T-helper 1 cell treated with Interleukin-12 subunit alpha and Interleukin-12 subunit beta and Interleukin-4 antibody, amounts not matched to agents 30 μg/mL and 1 μg/mL, for 36 hours (primary cell): ENCODE results near the gene NXPH1.

Source experiments
- H3K27ac Mint-ChIP-seq: one replicate; pipeline ENCODE4 v1.8.0; 2021; ENCODE audit warnings: mild to moderate bottlenecking, mixed read lengths
- H3K27me3 Mint-ChIP-seq: one replicate; pipeline ENCODE4 v1.8.0; 2021; ENCODE audit warnings: low read depth, mixed read lengths
- H3K36me3 Mint-ChIP-seq: one replicate; pipeline ENCODE4 v1.8.0; 2021; ENCODE audit warnings: low read depth, mixed read lengths
- H3K4me1 Mint-ChIP-seq: one replicate; pipeline ENCODE4 v1.8.0; 2021; ENCODE audit warnings: low read depth, mixed read lengths
- H3K4me3 Mint-ChIP-seq: one replicate; pipeline ENCODE4 v1.8.0; 2021; ENCODE audit warnings: mild to moderate bottlenecking, moderate library complexity, mixed read lengths
- H3K9me3 Mint-ChIP-seq: one replicate; pipeline ENCODE4 v1.8.0; 2021; ENCODE audit warnings: mixed read lengths

NXPH1 gene

GRCh38 chr7:8423057-8423456, 10.4 kb upstream of the NXPH1 start:
- Mint-ChIP-seq H3K27me3 (peaks cover 1% of the 10 kb centered on the region), H3K27ac (no peak overlapping the region), H3K9me3 (no peaks in the 10 kb centered on the region), H3K4me1 (no peaks in the 10 kb centered on the region), H3K4me3 (no peak overlapping the region), H3K36me3 (no peaks in the 10 kb centered on the region)

DNA sequence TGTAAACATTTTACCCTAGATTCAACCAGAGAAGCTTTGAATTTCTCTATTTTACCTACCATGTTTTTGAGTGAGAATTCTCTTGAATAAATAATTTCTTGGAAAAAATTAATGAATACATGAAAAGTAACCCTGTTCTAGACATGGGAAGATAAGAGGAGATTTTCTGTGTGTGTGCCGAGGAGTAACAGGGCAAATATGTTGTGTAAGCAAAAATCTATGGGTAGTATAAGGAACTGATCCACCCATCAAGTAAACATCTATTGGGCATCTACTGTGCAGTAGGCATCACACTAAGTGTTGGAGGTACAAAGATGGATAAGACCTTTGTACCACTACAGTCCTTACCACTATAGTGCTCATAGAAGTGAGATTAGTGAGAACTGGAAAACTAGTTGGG, 8.2 kb upstream of the NXPH1 start:
- Mint-ChIP-seq H3K36me3 (no peaks in the 10 kb centered on the region), H3K27ac (no peak overlapping the region), H3K4me1 (no peaks in the 10 kb centered on the region), H3K9me3 (no peaks in the 10 kb centered on the region), H3K27me3 (peaks cover 3% of the 10 kb centered on the region), H3K4me3 (no peak overlapping the region)

DNA sequence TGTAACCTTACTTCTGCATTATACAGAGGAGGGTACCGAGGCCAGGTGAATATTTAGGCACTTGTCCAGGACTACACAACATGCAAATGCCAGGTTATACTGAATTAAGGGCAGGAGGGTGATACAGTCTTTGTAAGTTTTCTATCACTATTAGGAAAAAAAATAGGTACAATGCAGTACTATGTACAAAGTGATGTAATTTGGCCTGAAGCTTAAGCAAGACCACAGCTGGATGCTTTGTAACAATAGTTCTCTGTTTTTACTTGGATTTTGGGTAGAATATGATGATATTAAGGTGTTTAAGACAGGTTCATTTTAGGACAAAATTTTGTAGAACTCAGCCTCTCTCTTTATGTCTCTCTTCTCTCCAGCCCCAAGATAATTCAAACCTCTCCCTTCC, 2.8 kb upstream of the NXPH1 start:
- no peak overlapping the region for H3K27ac Mint-ChIP-seq
- no peak overlapping the region for H3K4me3 Mint-ChIP-seq
- peaks cover 50% of the 10 kb centered on the region for H3K27me3 Mint-ChIP-seq
- H3K9me3 Mint-ChIP-seq = no peaks in the 10 kb centered on the region
- H3K4me1 Mint-ChIP-seq = no peaks in the 10 kb centered on the region
- no peaks in the 10 kb centered on the region for H3K36me3 Mint-ChIP-seq

GRCh38 chr7:8434290-8435002, 1.0 kb downstream of the NXPH1 start:
- no peak overlapping the region for H3K27ac Mint-ChIP-seq
- H3K4me1 Mint-ChIP-seq = no peaks in the 10 kb centered on the region
- H3K9me3 Mint-ChIP-seq = no peaks in the 10 kb centered on the region
- no peak overlapping the region for H3K4me3 Mint-ChIP-seq
- no peaks in the 10 kb centered on the region for H3K36me3 Mint-ChIP-seq
- H3K27me3 Mint-ChIP-seq = peaks cover 81% of the 10 kb centered on the region

GRCh38 chr7:8435095-8435494, 1.7 kb downstream of the NXPH1 start:
- H3K9me3 Mint-ChIP-seq = no peaks in the 10 kb centered on the region
- H3K4me3 Mint-ChIP-seq = no peak overlapping the region
- no peaks in the 10 kb centered on the region for H3K4me1 Mint-ChIP-seq
- no peak overlapping the region for H3K27ac Mint-ChIP-seq
- H3K27me3 Mint-ChIP-seq = peaks cover 87% of the 10 kb centered on the region
- H3K36me3 Mint-ChIP-seq = no peaks in the 10 kb centered on the region

DNA sequence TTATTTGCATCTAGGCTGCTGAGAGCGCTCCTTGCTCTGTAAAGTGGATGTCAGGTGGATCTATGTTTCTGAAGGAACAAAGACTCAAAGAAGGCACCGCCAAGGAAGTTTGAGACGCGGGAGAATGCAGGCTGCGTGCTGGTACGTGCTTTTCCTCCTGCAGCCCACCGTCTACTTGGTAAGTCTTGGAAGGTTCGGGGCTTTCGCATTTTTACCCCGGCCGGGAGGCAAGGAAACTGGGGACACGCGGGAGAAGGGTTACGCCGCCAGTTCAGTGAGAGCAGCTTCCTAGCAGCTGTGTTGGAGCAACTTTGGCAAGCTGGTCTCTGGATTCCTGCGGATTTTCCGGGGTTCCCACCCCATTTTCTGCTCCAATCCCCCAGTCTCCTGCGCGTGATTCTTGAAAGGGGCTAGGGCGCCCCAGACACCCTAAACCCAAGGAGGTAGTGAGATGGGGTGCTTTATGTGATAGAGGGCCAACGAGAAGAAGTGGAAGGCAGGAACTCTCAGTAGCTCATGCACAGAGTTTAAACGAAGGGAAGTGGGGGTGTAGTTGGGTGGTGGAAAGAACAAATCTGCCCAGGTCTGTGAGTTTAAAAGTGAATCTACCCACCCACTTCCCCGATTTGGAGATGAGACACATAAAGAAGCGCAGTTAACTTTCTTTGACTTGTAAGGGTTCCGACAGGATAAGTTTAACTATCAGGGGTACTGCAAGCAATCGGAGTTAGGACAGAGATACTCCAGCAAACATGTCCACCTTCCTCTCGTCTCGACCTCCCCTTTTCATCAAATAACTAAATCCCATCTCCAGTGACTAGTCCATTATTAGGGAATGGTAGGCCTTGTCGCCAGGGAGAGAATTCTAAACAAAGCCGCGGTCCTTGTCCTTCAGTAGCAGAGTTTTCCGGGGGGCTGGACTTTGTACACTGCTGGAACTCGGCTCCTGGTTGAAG, 2.5 kb downstream of the NXPH1 start:
- H3K27me3 Mint-ChIP-seq = peaks cover 92% of the 10 kb centered on the region
- no peak overlapping the region for H3K4me3 Mint-ChIP-seq
- peak overlapping the region; percentile 62 for H3K27ac Mint-ChIP-seq
- H3K36me3 Mint-ChIP-seq = no peaks in the 10 kb centered on the region
- no peaks in the 10 kb centered on the region for H3K9me3 Mint-ChIP-seq
- no peaks in the 10 kb centered on the region for H3K4me1 Mint-ChIP-seq

GRCh38 chr7:8436965-8437364, 3.6 kb downstream of the NXPH1 start:
- no peaks in the 10 kb centered on the region for H3K36me3 Mint-ChIP-seq
- H3K4me1 Mint-ChIP-seq = no peaks in the 10 kb centered on the region
- no peaks in the 10 kb centered on the region for H3K9me3 Mint-ChIP-seq
- H3K4me3 Mint-ChIP-seq = no peak overlapping the region
- peaks cover 91% of the 10 kb centered on the region for H3K27me3 Mint-ChIP-seq
- H3K27ac Mint-ChIP-seq = no peak overlapping the region

DNA sequence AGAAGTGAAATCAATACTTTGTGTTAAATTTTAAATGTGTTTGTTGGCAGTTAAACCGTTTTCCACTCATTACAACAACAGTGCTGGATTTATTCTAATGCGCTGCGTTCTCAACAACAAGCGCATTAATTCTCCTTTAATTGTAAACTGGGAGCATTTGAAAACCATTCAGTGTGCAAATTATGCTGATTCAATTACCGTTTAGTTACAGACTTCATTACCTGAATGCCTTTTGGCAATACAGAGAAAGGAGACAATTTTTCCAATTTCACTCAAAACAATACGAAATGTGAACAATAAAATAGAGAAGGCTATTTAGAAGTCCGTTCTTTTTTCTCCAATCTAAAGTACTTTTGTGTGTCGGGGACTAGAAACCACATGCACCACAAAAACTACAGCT, 4.2 kb downstream of the NXPH1 start:
- Mint-ChIP-seq H3K36me3 (peaks cover under 1% of the 10 kb centered on the region), H3K4me1 (no peaks in the 10 kb centered on the region), H3K4me3 (no peak overlapping the region)

DNA sequence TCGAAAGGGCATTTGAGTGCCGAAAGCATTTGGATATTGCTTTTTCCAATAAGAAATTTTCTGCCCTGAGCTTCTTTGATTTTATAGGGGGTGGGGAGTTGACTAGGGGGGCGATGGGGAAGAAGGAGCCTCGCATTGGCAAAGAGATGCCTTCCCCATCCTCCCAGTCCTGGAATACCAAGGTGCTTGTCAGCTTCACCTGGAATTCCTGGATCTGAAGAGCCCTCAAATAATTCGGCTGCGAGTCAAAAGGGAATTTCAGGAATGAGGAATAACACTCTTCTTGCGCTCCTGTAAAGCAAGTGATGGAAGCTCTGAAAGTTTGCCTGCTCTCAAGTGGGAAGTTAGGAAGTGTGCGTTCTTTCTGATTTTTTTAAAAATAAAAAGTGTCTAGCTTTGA, 7.3 kb downstream of the NXPH1 start:
- peaks cover 92% of the 10 kb centered on the region for H3K27me3 Mint-ChIP-seq
- peaks cover 9% of the 10 kb centered on the region for H3K9me3 Mint-ChIP-seq
- peaks cover 4% of the 10 kb centered on the region for H3K36me3 Mint-ChIP-seq
- peaks cover 6% of the 10 kb centered on the region for H3K4me1 Mint-ChIP-seq
- H3K4me3 Mint-ChIP-seq = no peak overlapping the region
- peak overlapping the region; percentile 15 for H3K27ac Mint-ChIP-seq

More for the DNA sequence above, 4.2 kb downstream of the NXPH1 start:
- H3K27me3 Mint-ChIP-seq = peaks cover 91% of the 10 kb centered on the region
- no peaks in the 10 kb centered on the region for H3K9me3 Mint-ChIP-seq
- H3K27ac Mint-ChIP-seq = no peak overlapping the region

DNA sequence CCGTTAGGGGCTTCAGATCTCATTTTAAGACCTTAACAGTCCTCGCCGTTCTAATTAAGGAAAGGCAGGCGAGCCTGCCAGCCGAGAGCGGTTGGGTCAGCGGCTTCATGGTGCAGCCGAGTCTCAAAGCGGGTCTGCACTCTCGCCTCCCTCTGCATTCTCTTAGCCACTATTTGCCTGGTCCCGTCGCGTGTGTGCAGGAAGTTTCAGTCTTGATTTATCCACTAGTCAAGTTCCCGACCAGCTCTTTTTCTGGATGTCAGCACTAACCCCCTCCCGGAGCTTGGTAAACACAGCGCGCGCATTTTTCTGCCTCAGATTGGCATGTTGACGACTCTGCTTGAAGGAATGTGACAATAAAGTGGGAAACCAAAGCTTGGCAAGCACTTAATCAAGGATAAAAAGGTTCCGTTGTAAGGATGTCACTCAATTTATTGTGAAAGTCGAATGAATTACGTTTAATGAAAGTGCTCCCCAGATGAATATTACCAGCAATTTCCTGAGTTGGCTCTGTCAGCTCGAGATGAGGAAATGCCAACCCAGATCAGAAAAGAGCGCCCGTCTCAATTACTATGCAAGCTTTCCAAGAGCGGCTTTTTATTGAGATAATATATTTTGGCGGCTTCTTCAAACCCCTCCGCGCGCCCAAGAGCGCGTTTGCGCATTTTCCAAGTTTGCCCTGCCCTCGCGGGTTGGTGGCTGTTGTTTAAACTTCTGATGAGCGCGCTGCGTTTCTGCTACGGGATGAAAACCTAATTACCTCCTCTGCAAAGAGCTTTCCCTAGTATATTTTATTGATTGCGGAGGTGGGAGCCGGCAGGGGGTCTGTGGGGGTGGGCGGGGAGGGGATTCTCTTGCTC, 7.9 kb downstream of the NXPH1 start:
- Mint-ChIP-seq H3K4me3 (no peak overlapping the region), H3K9me3 (peaks cover 9% of the 10 kb centered on the region), H3K27me3 (peaks cover 85% of the 10 kb centered on the region), H3K27ac (peak overlapping the region; percentile 15), H3K36me3 (peaks cover 4% of the 10 kb centered on the region), H3K4me1 (peaks cover 6% of the 10 kb centered on the region)

- no peak overlapping the region for H3K4me3 Mint-ChIP-seq
- H3K9me3 Mint-ChIP-seq = peaks cover 9% of the 10 kb centered on the region
- peaks cover 4% of the 10 kb centered on the region for H3K36me3 Mint-ChIP-seq
- H3K4me1 Mint-ChIP-seq = peaks cover 6% of the 10 kb centered on the region
- H3K27ac Mint-ChIP-seq = peak overlapping the region; percentile 52
- H3K27me3 Mint-ChIP-seq = peaks cover 76% of the 10 kb centered on the region
Observed at GRCh38 chr7:8442051-8442813, 8.8 kb downstream of the NXPH1 start.

DNA sequence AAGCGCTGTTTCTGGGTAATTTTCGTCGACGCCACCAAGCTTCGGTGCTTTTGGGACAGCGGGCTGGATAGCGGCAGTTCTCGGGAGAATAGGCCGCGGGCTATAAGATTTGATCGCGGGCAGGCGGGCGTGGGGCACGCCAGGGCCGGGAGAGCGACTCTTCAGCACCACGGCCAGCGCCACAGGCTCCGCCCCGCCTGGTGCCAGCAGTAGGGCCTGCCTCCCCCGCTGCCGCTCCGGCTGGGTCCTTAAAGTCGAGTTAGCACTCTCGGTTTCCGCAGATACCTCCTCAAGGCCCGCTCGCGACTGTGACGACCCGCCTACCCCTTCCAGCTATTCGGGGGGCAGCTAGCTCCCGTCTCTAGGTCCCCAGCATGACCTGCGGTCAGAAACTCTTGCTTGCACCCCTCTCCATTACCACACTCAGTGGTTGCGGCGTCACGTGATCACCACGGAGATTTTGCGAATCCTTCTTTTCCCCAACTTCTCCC, 9.4 kb downstream of the NXPH1 start:
- peaks cover 6% of the 10 kb centered on the region for H3K4me1 Mint-ChIP-seq
- peak overlapping the region; percentile 78 for H3K27ac Mint-ChIP-seq
- H3K27me3 Mint-ChIP-seq = peaks cover 71% of the 10 kb centered on the region
- peaks cover 4% of the 10 kb centered on the region for H3K36me3 Mint-ChIP-seq
- H3K4me3 Mint-ChIP-seq = no peak overlapping the region
- H3K9me3 Mint-ChIP-seq = peaks cover 9% of the 10 kb centered on the region

DNA sequence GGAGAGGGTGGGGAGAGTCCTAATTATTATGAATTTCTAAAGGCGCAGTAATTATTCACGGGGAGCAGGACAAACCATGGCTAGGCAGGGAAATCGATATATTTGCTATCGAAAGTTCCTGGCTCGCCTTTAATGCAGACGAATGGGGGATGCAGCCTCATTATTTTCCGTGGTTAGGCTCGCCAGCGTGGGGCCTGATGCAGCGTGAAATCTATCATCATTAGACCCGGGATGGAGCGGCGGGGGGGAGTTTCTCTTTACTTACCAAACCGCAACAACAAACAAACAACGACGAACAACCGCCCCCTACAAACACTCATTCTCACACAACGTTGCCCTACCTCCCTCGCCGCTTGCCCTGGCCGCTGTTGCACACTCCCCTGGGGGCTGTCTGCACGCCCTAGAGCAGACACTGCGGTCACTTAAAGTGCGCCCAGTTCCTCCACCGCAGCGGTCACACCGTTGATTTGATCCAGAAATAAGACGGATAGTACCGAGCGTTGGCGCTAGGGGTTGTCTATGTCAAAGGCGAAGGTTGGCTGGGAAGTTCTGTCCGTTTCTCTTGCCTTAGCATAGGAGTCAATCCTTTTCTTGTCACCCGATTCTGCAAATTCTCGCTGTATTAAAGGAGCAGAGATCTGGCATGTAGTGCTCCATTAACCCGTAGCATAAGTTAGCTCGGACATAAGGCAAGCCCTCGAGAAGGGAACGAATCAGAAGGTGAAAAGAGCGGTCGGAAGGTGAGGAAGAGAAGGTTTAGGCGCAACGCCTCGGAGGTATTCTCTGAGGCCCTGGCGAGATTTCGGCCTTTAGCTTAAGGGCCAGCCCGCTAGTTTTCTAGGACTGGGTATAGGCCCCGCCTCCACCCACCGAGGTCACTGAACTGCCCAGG, 10.4 kb downstream of the NXPH1 start:
- peak overlapping the region; percentile 86 for H3K27ac Mint-ChIP-seq
- H3K27me3 Mint-ChIP-seq = peaks cover 62% of the 10 kb centered on the region
- peaks cover 9% of the 10 kb centered on the region for H3K9me3 Mint-ChIP-seq
- peak overlapping the region; percentile 47 for H3K4me3 Mint-ChIP-seq
- H3K36me3 Mint-ChIP-seq = peaks cover 4% of the 10 kb centered on the region
- H3K4me1 Mint-ChIP-seq = peaks cover 6% of the 10 kb centered on the region
